ENCODE results near the gene CTSO. TPM values are rescaled to one million over a fixed set of nuclear protein-coding genes. Genes with fewer than 3 reads are reported as not detected.

The CTSO gene
- total RNA-seq, 4 donors from 2014 or later: 2.9 to 6.4 (median 3.9) TPM

GRCh38 chr4:155984106-155984797 is 30.6 kb upstream of the CTSO start:
- no peak for ATAC-seq
- H3K36me3 ChIP-seq: no peaks in the 10 kb centered on the region
- DNase-seq: no peak
- TF ChIP-seq POLR2A (IDR thresholded peaks at IDR 0.05) (no peak), CTCF (IDR thresholded peaks at IDR 0.05 in 4 of 5, conservative IDR thresholded peaks at IDR 0.05 in 1 of 5) (no peak)
- in situ Hi-C loops (cut with MboI; ENCODE audit: low sequenced_read_pairs in 4 of 4) (no loop called here), intact Hi-C loops (cut with DNase I; ENCODE audit: low total_unique reads) (no loop called here)
- no peaks in the 10 kb centered on the region for H3K4me1 ChIP-seq
- H3K27me3 ChIP-seq: no peaks in the 10 kb centered on the region
- no peak overlapping the region for H3K27ac ChIP-seq
- H3K4me3 ChIP-seq: no peak overlapping the region
- H3K9me3 ChIP-seq: no peaks in the 10 kb centered on the region

- intact Hi-C loops (cut with DNase I; ENCODE audit: low total_unique reads): no loop called here
- TF ChIP-seq POLR2A (IDR thresholded peaks at IDR 0.05) (no peak), CTCF (IDR thresholded peaks at IDR 0.05 in 4 of 5, conservative IDR thresholded peaks at IDR 0.05 in 1 of 5) (no peak)
- DNase-seq (no peak), ATAC-seq (no peak)
- Histone ChIP-seq H3K36me3 (no peaks in the 10 kb centered on the region), H3K9me3 (no peaks in the 10 kb centered on the region), H3K27ac (no peak overlapping the region), H3K27me3 (no peaks in the 10 kb centered on the region), H3K4me3 (no peak overlapping the region), H3K4me1 (no peaks in the 10 kb centered on the region)
- in situ Hi-C loops (cut with MboI; ENCODE audit: low sequenced_read_pairs in 4 of 4): no loop called here
Measured at GRCh38 chr4:155982736-155983385, 29.2 kb upstream of the CTSO start.

GRCh38 chr4:155978810-155979209 is 25.1 kb upstream of the CTSO start:
- ATAC-seq (no peak), DNase-seq (no peak)
- in situ Hi-C loops (cut with MboI; ENCODE audit: low sequenced_read_pairs in 4 of 4): no loop called here
- H3K27me3 ChIP-seq: no peaks in the 10 kb centered on the region
- no peak overlapping the region for H3K27ac ChIP-seq
- TF ChIP-seq POLR2A (IDR thresholded peaks at IDR 0.05) (no peak), CTCF (IDR thresholded peaks at IDR 0.05 in 4 of 5, conservative IDR thresholded peaks at IDR 0.05 in 1 of 5) (no peak)
- H3K36me3 ChIP-seq: no peaks in the 10 kb centered on the region
- H3K4me3 ChIP-seq: no peak overlapping the region
- intact Hi-C loops (cut with DNase I; ENCODE audit: low total_unique reads): no loop called here
- no peaks in the 10 kb centered on the region for H3K4me1 ChIP-seq
- H3K9me3 ChIP-seq: no peaks in the 10 kb centered on the region

GRCh38 chr4:155975511-155975910 is 21.8 kb upstream of the CTSO start:
- no peaks in the 10 kb centered on the region for H3K4me1 ChIP-seq
- no peaks in the 10 kb centered on the region for H3K9me3 ChIP-seq
- H3K27me3 ChIP-seq: no peaks in the 10 kb centered on the region
- intact Hi-C loops (cut with DNase I; ENCODE audit: low total_unique reads): no loop called here
- TF ChIP-seq CTCF (IDR thresholded peaks at IDR 0.05 in 4 of 5, conservative IDR thresholded peaks at IDR 0.05 in 1 of 5) (no peak), POLR2A (IDR thresholded peaks at IDR 0.05) (no peak)
- H3K36me3 ChIP-seq: no peaks in the 10 kb centered on the region
- H3K4me3 ChIP-seq: no peak overlapping the region
- DNase-seq: no peak
- H3K27ac ChIP-seq: no peak overlapping the region
- ATAC-seq: no peak
- in situ Hi-C loops (cut with MboI; ENCODE audit: low sequenced_read_pairs in 4 of 4): no loop called here

Data from gastrocnemius medialis (tissue), 4 donors.